DMS153 (cell line): ENCODE data around the gene FLT1.

Experiments used
- DNase-seq: peaks from one replicate; lab custom pipeline; 2025; lab: John Stamatoyannopoulos, UW

Gene FLT1

GRCh38 chr13:28528848-28529247 is 33.9 kb upstream of the FLT1 start:
- DNase-seq = no peak

GRCh38 chr13:28528388-28528787 is 33.5 kb upstream of the FLT1 start:
- DNase-seq = no peak

- DNase-seq = no peak
Observed at GRCh38 chr13:28527629-28528028, 32.7 kb upstream of the FLT1 start.

- no peak for DNase-seq
Observed at GRCh38 chr13:28526876-28527275, 31.9 kb upstream of the FLT1 start.

- no peak for DNase-seq
Observed at GRCh38 chr13:28522871-28523270, 27.9 kb upstream of the FLT1 start.

GRCh38 chr13:28513745-28514144 is 18.8 kb upstream of the FLT1 start:
- DNase-seq = no peak

- no peak for DNase-seq
Observed at GRCh38 chr13:28510542-28510941, 15.6 kb upstream of the FLT1 start.

- no peak for DNase-seq
Observed at GRCh38 chr13:28510066-28510465, 15.1 kb upstream of the FLT1 start.

GRCh38 chr13:28505543-28506135 is 10.7 kb upstream of the FLT1 start:
- no peak for DNase-seq

GRCh38 chr13:28503182-28503967 is 8.4 kb upstream of the FLT1 start:
- DNase-seq = no peak

- no peak for DNase-seq
Observed at GRCh38 chr13:28501547-28501946, 6.6 kb upstream of the FLT1 start.

- DNase-seq = no peak
Observed at GRCh38 chr13:28499609-28500008, 4.7 kb upstream of the FLT1 start.

- DNase-seq = no peak
Observed at GRCh38 chr13:28498481-28499115, 3.7 kb upstream of the FLT1 start.

- DNase-seq = no peak
Observed at GRCh38 chr13:28497143-28497876, 2.4 kb upstream of the FLT1 start.

- no peak for DNase-seq
Observed at GRCh38 chr13:28496188-28496564, 1.2 kb upstream of the FLT1 start.

GRCh38 chr13:28495538-28496187 is 735 bp upstream of the FLT1 start:
- DNase-seq = no peak

GRCh38 chr13:28494504-28494777 is 487 bp downstream of the FLT1 start:
- DNase-seq = no peak

GRCh38 chr13:28493740-28494503 is 1.0 kb downstream of the FLT1 start:
- no peak for DNase-seq

GRCh38 chr13:28492569-28493367 is 2.2 kb downstream of the FLT1 start:
- no peak for DNase-seq

- DNase-seq = no peak
Observed at GRCh38 chr13:28490061-28490460, 4.9 kb downstream of the FLT1 start.

GRCh38 chr13:28489524-28489931 is 5.4 kb downstream of the FLT1 start:
- no peak for DNase-seq
